PC-3 (cell line): ENCODE results near the gene CTNNA2. TPM values are rescaled to one million over a fixed set of nuclear protein-coding genes. Genes with fewer than 3 reads are reported as not detected.

Experiments
- ATAC-seq: fragments of 200-7000 bp; cut with Tn5 transposase; 2 replicates; pipeline ENCODE4 v1.9.1; 2020; ENCODE audit warnings: mild to moderate bottlenecking, moderate library complexity
- BruUV-seq: library from RNA; stranded (reverse); fragments of 400-500 nt; replicated peaks from 2 replicates; lab custom pipeline; 2021; lab: Mats Ljungman, UMichigan
- CTCF ChIA-PET: fragments of 300-600 bp; sonication (Branson Sonifier 250); formaldehyde crosslinking; loops from one replicate; lab custom pipeline; 2022; ENCODE audit warnings: antibody characterized with exemption; lab: Charles Lee
- POLR2A ChIA-PET: fragments of 300-600 bp; sonication (Branson Sonifier 250); formaldehyde crosslinking; loops from one replicate; lab custom pipeline; 2022; ENCODE audit warnings: antibody characterized with exemption; ENCODE audit not compliant: unreplicated experiment; lab: Charles Lee
- DNase-seq: peaks from one replicate; pipeline ENCODE4 v3.0.0-alpha.2; 2015
- H2AFZ ChIP-seq: fragments of 300-600 bp; sonication (generic); 2 replicates; pipeline ENCODE4 v1.6.0; 2016; ENCODE audit warnings: antibody characterized with exemption, low read length
- H3F3A ChIP-seq: fragments of 300-600 bp; sonication (generic); one replicate; pipeline ENCODE4 v1.6.0; 2017; ENCODE audit warnings: antibody characterized with exemption, low read length, control low read depth, mild to moderate bottlenecking; ENCODE audit not compliant: unreplicated experiment
- H3K27ac ChIP-seq: fragments of 300-600 bp; sonication (generic); 2 replicates; pipeline ENCODE4 v1.5.1; 2016; ENCODE audit warnings: mild to moderate bottlenecking, low read length
- H3K27me3 ChIP-seq: fragments of 300-600 bp; sonication (generic); 2 replicates; pipeline ENCODE4 v1.6.1; 2016; ENCODE audit warnings: low read length, mixed read lengths
- H3K36me3 ChIP-seq: fragments of 300-600 bp; sonication (generic); 2 replicates; pipeline ENCODE4 v1.6.1; 2016; ENCODE audit warnings: low read depth, mixed run types, low read length, mixed read lengths
- H3K4me1 ChIP-seq: fragments of 300-600 bp; sonication (generic); 2 replicates; pipeline ENCODE4 v1.5.1; 2016; ENCODE audit warnings: low read length; ENCODE audit not compliant: insufficient read depth
- H3K4me2 ChIP-seq: fragments of 300-600 bp; sonication (generic); 2 replicates; pipeline ENCODE4 v1.6.0; 2016; ENCODE audit warnings: low read length
- H3K4me3 ChIP-seq: fragments of 300-600 bp; sonication (generic); 2 replicates; pipeline ENCODE4 v1.5.1; 2016; ENCODE audit warnings: mild to moderate bottlenecking, low read length, mixed read lengths
- H3K79me2 ChIP-seq: fragments of 300-600 bp; sonication (generic); 2 replicates; pipeline ENCODE4 v1.6.1; 2017; ENCODE audit warnings: low read length, mixed read lengths
- H3K9ac ChIP-seq: fragments of 300-600 bp; sonication (generic); 2 replicates; pipeline ENCODE4 v1.6.0; 2016; ENCODE audit warnings: mild to moderate bottlenecking, low read length
- H3K9me2 ChIP-seq: fragments of 300-600 bp; sonication (generic); replicated peaks from 2 replicates; pipeline ENCODE4 v1.6.1; 2016; ENCODE audit warnings: mixed run types, low read length, mixed read lengths
- H3K9me3 ChIP-seq: fragments of 300-600 bp; sonication (generic); 2 replicates; pipeline ENCODE4 v1.6.1; 2016; ENCODE audit warnings: low read length, mixed read lengths
- H4K20me1 ChIP-seq: fragments of 300-600 bp; sonication (generic); 2 replicates; pipeline ENCODE4 v1.6.1; 2016; ENCODE audit warnings: low read length, mixed read lengths
- EZH2 ChIP-seq: fragments of 300-600 bp; sonication (generic); IDR thresholded peaks from one replicate; pipeline ENCODE4 v1.6.1; 2017; ENCODE audit warnings: antibody characterized with exemption, mild to moderate bottlenecking, low read length; ENCODE audit not compliant: unreplicated experiment
- EZH2phosphoT487 ChIP-seq: fragments of 300-600 bp; sonication (generic); IDR thresholded peaks from 2 replicates; pipeline ENCODE4 v1.6.1; 2018; ENCODE audit warnings: mild to moderate bottlenecking, antibody characterized with exemption, low read length, borderline replicate concordance
- intact Hi-C: fragments of 100-400 bp; cut with micrococcal nuclease; formaldehyde crosslinking; loops from 2 replicates; pipeline ENCODE4 v1.9.0; 2023
- total RNA-seq: library from RNA; depleted of rRNA; stranded (reverse); fragments of >200 nt; gene quantifications from 2 replicates; pipeline ENCODE4 v1.2.3, GENCODE V29; 2014
- TF ChIP-seq, protein P1 (sequence below): fragments of 300-600 bp; sonication (generic); conservative IDR thresholded peaks from 2 replicates; pipeline ENCODE4 v1.5.1; 2017; ENCODE audit warnings: antibody characterized with exemption, low read depth, mild to moderate bottlenecking, low read length

The CTNNA2 gene
- total RNA-seq, 1 experiment from 2014 or later, result not detected

DNA sequence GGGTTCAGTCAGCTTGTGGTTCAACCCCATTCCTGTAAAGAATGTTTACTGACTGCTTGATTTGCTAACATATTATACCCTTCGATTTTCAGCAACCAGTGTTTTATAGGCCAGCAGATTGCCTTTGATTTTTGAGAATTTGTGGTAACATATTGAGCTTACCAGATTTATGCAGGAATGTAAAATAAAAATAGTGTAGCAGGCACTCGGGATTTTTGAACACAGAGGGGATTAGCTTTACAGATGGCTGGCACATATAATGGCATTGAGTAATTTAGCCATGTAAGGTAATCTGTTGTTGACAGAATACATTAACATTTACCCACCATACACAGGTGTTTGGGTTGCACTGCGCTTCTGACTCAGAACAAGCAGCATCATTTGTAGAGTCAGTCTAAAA lies 437.7 kb downstream of the CTNNA2 start:
- ChIA-PET POLR2A (no interaction called here), CTCF (no interaction called here)
- intact Hi-C loops, result no loop called here

DNA sequence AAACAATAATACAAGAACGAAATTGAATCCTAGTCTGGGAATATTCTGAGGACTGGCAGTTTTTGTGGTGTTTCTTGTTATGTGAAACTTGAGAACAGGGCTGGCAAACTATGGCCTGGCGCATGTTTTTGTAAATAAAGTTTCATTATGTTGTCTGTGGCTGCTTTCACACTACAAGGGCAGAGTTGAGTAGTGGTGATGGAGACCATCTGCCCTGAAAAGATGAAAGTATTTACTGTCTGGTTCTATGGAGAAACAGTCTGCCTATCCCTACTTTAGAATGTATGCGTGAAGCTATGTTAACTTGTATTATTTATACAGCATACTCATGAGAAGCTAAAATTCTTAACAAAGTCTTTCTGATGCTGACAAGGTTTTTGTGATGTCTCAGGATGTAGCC lies 439.8 kb downstream of the CTNNA2 start:
- intact Hi-C loops, result no loop called here
- no peak for DNase-seq
- Histone ChIP-seq H4K20me1 (no peaks in the 10 kb centered on the region), H3K27ac (no peak overlapping the region), H3K79me2 (no peaks in the 10 kb centered on the region), H3K4me1 (no peaks in the 10 kb centered on the region), H3K9me3 (no peaks in the 10 kb centered on the region), H3K27me3 (no peaks in the 10 kb centered on the region), H3K9ac (no peak overlapping the region), H3F3A (no peaks in the 10 kb centered on the region), H3K4me2 (no peak overlapping the region), H3K36me3 (no peaks in the 10 kb centered on the region), H3K4me3 (no peak overlapping the region), H3K9me2 (no peaks in the 10 kb centered on the region), H2AFZ (no peak overlapping the region)
- TF ChIP-seq EZH2phosphoT487, result no peak
- no peak for TF ChIP-seq EZH2
- TF ChIP-seq, protein P1, sequence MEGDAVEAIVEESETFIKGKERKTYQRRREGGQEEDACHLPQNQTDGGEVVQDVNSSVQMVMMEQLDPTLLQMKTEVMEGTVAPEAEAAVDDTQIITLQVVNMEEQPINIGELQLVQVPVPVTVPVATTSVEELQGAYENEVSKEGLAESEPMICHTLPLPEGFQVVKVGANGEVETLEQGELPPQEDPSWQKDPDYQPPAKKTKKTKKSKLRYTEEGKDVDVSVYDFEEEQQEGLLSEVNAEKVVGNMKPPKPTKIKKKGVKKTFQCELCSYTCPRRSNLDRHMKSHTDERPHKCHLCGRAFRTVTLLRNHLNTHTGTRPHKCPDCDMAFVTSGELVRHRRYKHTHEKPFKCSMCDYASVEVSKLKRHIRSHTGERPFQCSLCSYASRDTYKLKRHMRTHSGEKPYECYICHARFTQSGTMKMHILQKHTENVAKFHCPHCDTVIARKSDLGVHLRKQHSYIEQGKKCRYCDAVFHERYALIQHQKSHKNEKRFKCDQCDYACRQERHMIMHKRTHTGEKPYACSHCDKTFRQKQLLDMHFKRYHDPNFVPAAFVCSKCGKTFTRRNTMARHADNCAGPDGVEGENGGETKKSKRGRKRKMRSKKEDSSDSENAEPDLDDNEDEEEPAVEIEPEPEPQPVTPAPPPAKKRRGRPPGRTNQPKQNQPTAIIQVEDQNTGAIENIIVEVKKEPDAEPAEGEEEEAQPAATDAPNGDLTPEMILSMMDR, result no peak
- BruUV-seq, result no TSS peak
- ATAC-seq, result no peak
- CTCF ChIA-PET, result no interaction called here
- POLR2A ChIA-PET, result no interaction called here

More for the DNA sequence above, 437.7 kb downstream of the CTNNA2 start:
- H3K4me3 ChIP-seq, result no peak overlapping the region
- H3K4me1 ChIP-seq, result no peaks in the 10 kb centered on the region
- no peak overlapping the region for H3K4me2 ChIP-seq
- TF ChIP-seq EZH2, result no peak
- TF ChIP-seq, protein P1, result no peak
- no peaks in the 10 kb centered on the region for H3K9me2 ChIP-seq
- H3K27ac ChIP-seq, result no peak overlapping the region
- H3F3A ChIP-seq, result no peaks in the 10 kb centered on the region
- H3K79me2 ChIP-seq, result no peaks in the 10 kb centered on the region
- H4K20me1 ChIP-seq, result no peaks in the 10 kb centered on the region
- no peaks in the 10 kb centered on the region for H3K9me3 ChIP-seq
- DNase-seq (no peak), ATAC-seq (no peak)
- H3K9ac ChIP-seq, result no peak overlapping the region
- H3K36me3 ChIP-seq, result no peaks in the 10 kb centered on the region
- H2AFZ ChIP-seq, result no peak overlapping the region
- no TSS peak for BruUV-seq
- H3K27me3 ChIP-seq, result no peaks in the 10 kb centered on the region

DNA sequence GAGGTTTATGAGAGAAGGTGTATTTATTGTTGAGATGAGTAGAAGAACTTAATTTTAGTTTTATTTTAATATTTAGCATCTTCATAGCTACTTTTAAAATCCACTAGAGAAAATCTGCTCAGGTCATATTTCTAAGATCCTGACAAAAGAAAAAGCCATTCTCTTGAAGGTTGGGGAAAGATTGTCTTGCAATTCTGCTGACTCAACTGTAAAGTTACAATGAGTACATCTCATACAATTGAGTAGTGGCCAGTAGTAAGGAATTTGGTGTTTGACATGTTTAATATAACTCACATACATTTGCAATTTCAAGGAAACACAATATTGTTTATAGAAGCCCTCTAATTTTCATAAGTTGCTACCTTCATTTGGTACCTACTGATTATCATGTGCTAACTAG lies 447.2 kb downstream of the CTNNA2 start:
- no peak overlapping the region for H3K4me2 ChIP-seq
- peaks cover 4% of the 10 kb centered on the region; the same call in 1 of the 2 replicates for H3K9me3 ChIP-seq
- intact Hi-C loops, result no loop called here
- TF ChIP-seq EZH2phosphoT487, result no peak
- CTCF ChIA-PET, result no interaction called here
- no peak overlapping the region for H3K27ac ChIP-seq
- H4K20me1 ChIP-seq, result no peaks in the 10 kb centered on the region
- no peak for DNase-seq
- H2AFZ ChIP-seq, result no peak overlapping the region
- H3K9me2 ChIP-seq, result no peaks in the 10 kb centered on the region
- ATAC-seq, result no peak
- H3K36me3 ChIP-seq, result no peaks in the 10 kb centered on the region
- H3K4me3 ChIP-seq, result no peak overlapping the region
- no peaks in the 10 kb centered on the region for H3K79me2 ChIP-seq
- H3F3A ChIP-seq, result no peaks in the 10 kb centered on the region
- no peaks in the 10 kb centered on the region for H3K4me1 ChIP-seq
- no TSS peak for BruUV-seq
- H3K27me3 ChIP-seq, result no peaks in the 10 kb centered on the region
- no peak overlapping the region for H3K9ac ChIP-seq
- POLR2A ChIA-PET, result no interaction called here
